ENCODE measurements around the gene SLC25A21.

- TF ChIP-seq CTCF (tag by site-specific recombination; IDR thresholded peaks at IDR 0.05) = no peak
- no peak for TF ChIP-seq SP2 (tag by site-specific recombination; IDR thresholded peaks at IDR 0.05)
- TF ChIP-seq ZNF670 (tag by site-specific recombination; IDR thresholded peaks at IDR 0.05; ENCODE audit: low read depth) = no peak
Measured at GRCh38 chr14:36971263-36971855, 201.0 kb downstream of the SLC25A21 start.
